Hepatocyte (in vitro differentiated cells): Measurements from ENCODE around the gene SIRT7. TPM values are rescaled to one million over a fixed set of nuclear protein-coding genes. Genes with fewer than 3 reads are reported as not detected.

Experiments
- DNase-seq: peaks from one replicate; pipeline ENCODE4 v3.0.0-alpha.2; 2016; ENCODE audit warnings: low spot score
- H2AFZ ChIP-seq: fragments of 200-600 bp; sonication (generic); 2 replicates; pipeline ENCODE4 v1.6.0; 2016; ENCODE audit warnings: antibody characterized with exemption, mild to moderate bottlenecking
- H3K27ac ChIP-seq: fragments of 200-600 bp; sonication (generic); 2 replicates; pipeline ENCODE4 v1.5.1; 2016; ENCODE audit warnings: mild to moderate bottlenecking
- H3K27me3 ChIP-seq: fragments of 200-600 bp; sonication (generic); 2 replicates; pipeline ENCODE4 v1.6.1; 2016
- H3K36me3 ChIP-seq: fragments of 200-600 bp; sonication (generic); replicated peaks from 2 replicates; pipeline ENCODE4 v1.5.1; 2016; ENCODE audit warnings: low read depth; ENCODE audit not compliant: insufficient read depth
- H3K4me1 ChIP-seq: fragments of 200-600 bp; sonication (generic); 2 replicates; pipeline ENCODE4 v1.5.1; 2016; ENCODE audit warnings: mild to moderate bottlenecking, moderate library complexity; ENCODE audit not compliant: insufficient read depth
- H3K4me2 ChIP-seq: fragments of 200-600 bp; sonication (generic); 2 replicates; pipeline ENCODE4 v1.6.0; 2016
- H3K4me3 ChIP-seq: fragments of 200-600 bp; sonication (generic); 2 replicates; pipeline ENCODE4 v1.5.1; 2016; ENCODE audit warnings: mild to moderate bottlenecking
- H3K79me2 ChIP-seq: fragments of 200-600 bp; sonication (generic); 2 replicates; pipeline ENCODE4 v1.6.0; 2017; ENCODE audit warnings: mild to moderate bottlenecking
- H3K9me2 ChIP-seq: fragments of 200-600 bp; sonication (generic); replicated peaks from 2 replicates; pipeline ENCODE4 v1.6.0; 2017; ENCODE audit warnings: mild to moderate bottlenecking; ENCODE audit not compliant: insufficient read depth
- H3K9me3 ChIP-seq: fragments of 200-600 bp; sonication (generic); 2 replicates; pipeline ENCODE4 v1.5.1; 2016; ENCODE audit warnings: low read depth, mild to moderate bottlenecking
- H4K20me1 ChIP-seq: fragments of 200-600 bp; sonication (generic); 2 replicates; pipeline ENCODE4 v1.6.0; 2016; ENCODE audit warnings: mild to moderate bottlenecking; ENCODE audit not compliant: insufficient read depth, poor library complexity, severe bottlenecking
- CTCF ChIP-seq: fragments of 200-600 bp; sonication (generic); IDR thresholded peaks from 2 replicates; pipeline ENCODE4 v1.5.1; 2016; ENCODE audit warnings: antibody characterized with exemption, mild to moderate bottlenecking; ENCODE audit not compliant: poor library complexity
- EZH2 ChIP-seq: fragments of 200-600 bp; sonication (generic); IDR thresholded peaks from 2 replicates; pipeline ENCODE4 v1.6.1; 2016; ENCODE audit warnings: antibody characterized with exemption, mild to moderate bottlenecking, borderline replicate concordance
- EZH2phosphoT487 ChIP-seq: fragments of 200-600 bp; sonication (generic); IDR thresholded peaks from one replicate; pipeline ENCODE4 v1.6.1; 2018; ENCODE audit warnings: antibody characterized with exemption, mild to moderate bottlenecking, low read depth, moderate library complexity; ENCODE audit not compliant: unreplicated experiment, severe bottlenecking
- WGBS: methylation state at CpG from one replicate; pipeline ENCODE4 v1.1.6; 2016; ENCODE audit warnings: low lambda C conversion rate; ENCODE audit errors: missing lambda C conversion rate; 5-methylcytosine and 5-hydroxymethylcytosine counted together
- polyA plus RNA-seq: library from polyadenylated mRNA; unstranded; fragments of >200 nt; fragmentation: Nextera tagmentation; extraction: Ambion mirVana; gene quantifications from 2 replicates; pipeline ENCODE4 v1.2.1, GENCODE V29; 2016
- total RNA-seq: library from RNA; depleted of rRNA; stranded (reverse); fragments of >200 nt; gene quantifications from 2 replicates; pipeline ENCODE4 v1.2.3, GENCODE V29; 2014

Gene SIRT7
- total and polyA plus RNA-seq, 2 experiments from 2014 or later: 16.5 to 35.2 TPM

- H3K27me3 ChIP-seq: no peaks in the 10 kb centered on the region
- WGBS: 94% methylated on average over 49 of the region's 58 CpGs
- no peaks in the 10 kb centered on the region for H3K9me2 ChIP-seq
- peaks cover 68% of the 10 kb centered on the region for H4K20me1 ChIP-seq
- peaks cover 39% of the 10 kb centered on the region for H3K4me1 ChIP-seq
- H2AFZ ChIP-seq: no peak overlapping the region
- peaks cover 77% of the 10 kb centered on the region for H3K79me2 ChIP-seq
- no peaks in the 10 kb centered on the region for H3K36me3 ChIP-seq
- DNase-seq: no peak
- no peaks in the 10 kb centered on the region for H3K9me3 ChIP-seq
- no peak for TF ChIP-seq EZH2phosphoT487
- H3K4me2 ChIP-seq: peak overlapping the region; percentile 83
- H3K4me3 ChIP-seq: no peak overlapping the region
- H3K27ac ChIP-seq: peak overlapping the region; percentile 60
Observed at GRCh38 chr17:81922566-81923301, 4.8 kb upstream of the SIRT7 start.

- peaks cover 39% of the 10 kb centered on the region for H3K4me1 ChIP-seq
- no peak overlapping the region for H2AFZ ChIP-seq
- H3K4me3 ChIP-seq: no peak overlapping the region
- 97% methylated on average over 23 of the region's 23 CpGs for WGBS
- no peak overlapping the region for H3K4me2 ChIP-seq
- H3K27me3 ChIP-seq: no peaks in the 10 kb centered on the region
- H3K27ac ChIP-seq: no peak overlapping the region
- peaks cover 68% of the 10 kb centered on the region for H4K20me1 ChIP-seq
- H3K9me3 ChIP-seq: no peaks in the 10 kb centered on the region
- TF ChIP-seq EZH2: no peak
- no peak for TF ChIP-seq EZH2phosphoT487
- TF ChIP-seq CTCF: no peak
- no peaks in the 10 kb centered on the region for H3K9me2 ChIP-seq
- no peaks in the 10 kb centered on the region for H3K36me3 ChIP-seq
- DNase-seq: no peak
- H3K79me2 ChIP-seq: peaks cover 82% of the 10 kb centered on the region
Observed at GRCh38 chr17:81921996-81922565, 4.1 kb upstream of the SIRT7 start.

- Histone ChIP-seq H3K4me2 (no peak overlapping the region), H3K36me3 (no peaks in the 10 kb centered on the region), H4K20me1 (peaks cover 68% of the 10 kb centered on the region), H3K27ac (no peak overlapping the region), H3K27me3 (no peaks in the 10 kb centered on the region), H3K4me1 (peaks cover 41% of the 10 kb centered on the region), H3K9me3 (no peaks in the 10 kb centered on the region), H3K9me2 (no peaks in the 10 kb centered on the region), H3K4me3 (no peak overlapping the region), H3K79me2 (peaks cover 84% of the 10 kb centered on the region), H2AFZ (no peak overlapping the region)
- DNase-seq: no peak
- no peak for TF ChIP-seq EZH2phosphoT487
- TF ChIP-seq CTCF: no peak
- TF ChIP-seq EZH2: no peak
- WGBS: 97% methylated on average over 3 of the region's 3 CpGs
Observed at GRCh38 chr17:81921537-81921862, 3.5 kb upstream of the SIRT7 start.

- H3K79me2 ChIP-seq: peaks cover 85% of the 10 kb centered on the region
- peaks cover 63% of the 10 kb centered on the region for H4K20me1 ChIP-seq
Observed at GRCh38 chr17:81920612-81921536, 2.9 kb upstream of the SIRT7 start.

More at GRCh38 chr17:81920612-81921536, 2.9 kb upstream of the SIRT7 start:
- no peak overlapping the region for H2AFZ ChIP-seq
- no peaks in the 10 kb centered on the region for H3K36me3 ChIP-seq
- no peak overlapping the region for H3K4me3 ChIP-seq
- no peak overlapping the region for H3K4me2 ChIP-seq
- peaks cover 43% of the 10 kb centered on the region for H3K4me1 ChIP-seq
- WGBS: 94% methylated on average over 33 of the region's 33 CpGs
- DNase-seq: no peak
- no peak overlapping the region for H3K27ac ChIP-seq
- no peak for TF ChIP-seq EZH2phosphoT487
- no peak for TF ChIP-seq CTCF
- TF ChIP-seq EZH2: no peak
- H3K27me3 ChIP-seq: no peaks in the 10 kb centered on the region
- no peaks in the 10 kb centered on the region for H3K9me2 ChIP-seq
- H3K9me3 ChIP-seq: no peaks in the 10 kb centered on the region
